GM23338 (cell line): ENCODE results near the gene RHBDD1. TPM values are rescaled to one million over a fixed set of nuclear protein-coding genes. Genes with fewer than 3 reads are reported as not detected.

Source experiments
- ATAC-seq: fragments of 200-7000 bp; cut with Tn5 transposase; 3 replicates; pipeline ENCODE4 v1.9.1; 2020
- DNase-seq: peaks from one replicate; pipeline ENCODE4 v3.0.0-alpha.2; 2015; ENCODE audit warnings: low spot score
- H2AFZ ChIP-seq: fragments of 200-600 bp; sonication (generic); 2 replicates; pipeline ENCODE4 v1.8.0; 2016; ENCODE audit warnings: antibody characterized with exemption, mild to moderate bottlenecking, moderate library complexity
- H3F3A ChIP-seq: fragments of 200-600 bp; sonication (generic); replicated peaks from 2 replicates; pipeline ENCODE4 v1.8.0; 2017; ENCODE audit warnings: antibody characterized with exemption, mixed run types, low read depth
- H3K27ac ChIP-seq: fragments of 200-600 bp; sonication (generic); 2 replicates; pipeline ENCODE4 v1.6.1; 2016; ENCODE audit warnings: low read depth
- H3K27me3 ChIP-seq: fragments of 200-600 bp; sonication (generic); 2 replicates; pipeline ENCODE4 v1.8.0; 2016; ENCODE audit warnings: mild to moderate bottlenecking, mixed run types, moderate library complexity; ENCODE audit not compliant: insufficient read depth
- H3K36me3 ChIP-seq: fragments of 200-600 bp; sonication (generic); 2 replicates; pipeline ENCODE4 v1.8.0; 2016; ENCODE audit warnings: mild to moderate bottlenecking; ENCODE audit not compliant: insufficient read depth
- H3K4me1 ChIP-seq: fragments of 200-600 bp; sonication (generic); 2 replicates; pipeline ENCODE4 v1.8.0; 2016; ENCODE audit warnings: mild to moderate bottlenecking, moderate library complexity; ENCODE audit not compliant: insufficient read depth
- H3K4me2 ChIP-seq: fragments of 200-600 bp; sonication (generic); 2 replicates; pipeline ENCODE4 v1.7.1; 2017; ENCODE audit warnings: mixed run types
- H3K4me3 ChIP-seq: fragments of 200-600 bp; sonication (generic); 2 replicates; pipeline ENCODE4 v1.6.1; 2016; ENCODE audit warnings: mixed run types
- H3K79me2 ChIP-seq: fragments of 200-600 bp; sonication (generic); replicated peaks from 2 replicates; pipeline ENCODE4 v1.8.0; 2017; ENCODE audit warnings: mild to moderate bottlenecking; ENCODE audit not compliant: insufficient read depth
- H3K9me2 ChIP-seq: fragments of 200-600 bp; sonication (generic); 2 replicates; pipeline ENCODE4 v1.8.0; 2017; ENCODE audit not compliant: insufficient read depth
- H4K20me1 ChIP-seq: fragments of 200-600 bp; sonication (generic); replicated peaks from 2 replicates; pipeline ENCODE4 v1.8.0; 2017; ENCODE audit warnings: mild to moderate bottlenecking; ENCODE audit not compliant: insufficient read depth
- H3K27ac Mint-ChIP-seq: 2 replicates; pipeline ENCODE4 v1.8.0; 2020; ENCODE audit warnings: inconsistent platforms, mild to moderate bottlenecking, moderate library complexity, mixed read lengths
- H3K27me3 Mint-ChIP-seq: 3 replicates; pipeline ENCODE4 v1.8.0; 2022; ENCODE audit warnings: low read depth, mild to moderate bottlenecking, moderate library complexity, mixed read lengths, inconsistent platforms; ENCODE audit not compliant: insufficient read depth, poor library complexity
- H3K36me3 Mint-ChIP-seq: 3 replicates; pipeline ENCODE4 v1.8.0; 2021; ENCODE audit warnings: low read depth, mild to moderate bottlenecking, inconsistent platforms, moderate library complexity, mixed read lengths
- H3K4me1 Mint-ChIP-seq: 3 replicates; pipeline ENCODE4 v1.8.0; 2020; ENCODE audit warnings: mild to moderate bottlenecking, inconsistent platforms, mixed read lengths
- H3K4me3 Mint-ChIP-seq: 3 replicates; pipeline ENCODE4 v1.8.0; 2021; ENCODE audit warnings: moderate library complexity, mild to moderate bottlenecking, inconsistent platforms, mixed read lengths
- H3K9me3 Mint-ChIP-seq: 3 replicates; pipeline ENCODE4 v1.8.0; 2020; ENCODE audit warnings: moderate library complexity, mild to moderate bottlenecking, inconsistent platforms, mixed read lengths
- CREB1 ChIP-seq: fragments of 250-450 bp; sonication (Bioruptor Pico); IDR thresholded peaks from 2 replicates; pipeline ENCODE4 v1.5.0; 2020; ENCODE audit warnings: low read depth, mild to moderate bottlenecking, moderate library complexity
- CTCF ChIP-seq, 2 experiments: fragments of 200-600 bp in 1 of 2; sonication (generic) in 1 of 2; conservative IDR thresholded peaks; 2 replicates each; pipeline versions ENCODE4 v1.5.1 to v1.6.1; 2016 to 2017; ENCODE audit warnings: antibody characterized with exemption in 2 of 2, low read depth in 2 of 2, mild to moderate bottlenecking in 2 of 2, moderate library complexity in 1 of 2
- ETS1 ChIP-seq: IDR thresholded peaks from 2 replicates; pipeline ENCODE4 v1.6.1; 2016; ENCODE audit warnings: antibody characterized with exemption
- EZH2 ChIP-seq: fragments of 200-600 bp; sonication (generic); IDR thresholded peaks from one replicate; pipeline ENCODE4 v1.8.0; 2017; ENCODE audit warnings: antibody characterized with exemption, mild to moderate bottlenecking, low read depth; ENCODE audit not compliant: unreplicated experiment
- EZH2phosphoT487 ChIP-seq: fragments of 200-600 bp; sonication (generic); IDR thresholded peaks from one replicate; pipeline ENCODE4 v1.8.1; 2018; ENCODE audit warnings: antibody characterized with exemption; ENCODE audit not compliant: unreplicated experiment
- JUNB ChIP-seq: IDR thresholded peaks from one replicate; pipeline ENCODE4 v1.6.1; 2016; ENCODE audit warnings: antibody characterized with exemption; ENCODE audit not compliant: unreplicated experiment
- NANOG ChIP-seq: IDR thresholded peaks from 2 replicates; pipeline ENCODE4 v1.6.1; 2016; ENCODE audit warnings: antibody characterized with exemption, borderline replicate concordance
- POLR2AphosphoS5 ChIP-seq: IDR thresholded peaks from 2 replicates; pipeline ENCODE4 v1.6.1; 2016; ENCODE audit warnings: antibody characterized with exemption, low read depth
- REST ChIP-seq: IDR thresholded peaks from one replicate; pipeline ENCODE4 v1.6.1; 2018; ENCODE audit warnings: antibody characterized with exemption; ENCODE audit not compliant: unreplicated experiment
- STAT1 ChIP-seq: IDR thresholded peaks from one replicate; pipeline ENCODE4 v1.6.1; 2016; ENCODE audit warnings: antibody characterized with exemption; ENCODE audit not compliant: unreplicated experiment
- ZNF114 ChIP-seq: fragments of 250-450 bp; sonication (Bioruptor Pico); IDR thresholded peaks from 2 replicates; pipeline ENCODE4 v1.5.0; 2020; ENCODE audit warnings: mild to moderate bottlenecking, moderate library complexity
- ZNF331 ChIP-seq: fragments of 250-450 bp; sonication (Bioruptor Pico); IDR thresholded peaks from 2 replicates; pipeline ENCODE4 v1.5.0; 2020; ENCODE audit warnings: low read depth, mild to moderate bottlenecking, moderate library complexity
- ZNF462 ChIP-seq: fragments of 250-450 bp; sonication (Bioruptor Pico); IDR thresholded peaks from 2 replicates; pipeline ENCODE4 v1.5.0; 2020; ENCODE audit warnings: mild to moderate bottlenecking, moderate library complexity
- polyA plus RNA-seq: library from polyadenylated mRNA; unstranded; fragments of >200 nt; fragmentation: Nextera tagmentation; extraction: Ambion mirVana; gene quantifications from 2 replicates; pipeline ENCODE4 v1.2.1, GENCODE V29; 2016
- total RNA-seq: library from RNA; depleted of rRNA; stranded (reverse); fragments of >200 nt; shearing (Covaris generic); gene quantifications from 2 replicates; pipeline ENCODE4 v1.2.3, GENCODE V29; 2014

RHBDD1 gene
- total and polyA plus RNA-seq, 2 experiments from 2014 or later, result 7.3 to 13.0 TPM

GRCh38 chr2:227013881-227014280 lies 178.0 kb downstream of the RHBDD1 start:
- no peak overlapping the region for H3K27ac Mint-ChIP-seq

More at GRCh38 chr2:227013881-227014280, 178.0 kb downstream of the RHBDD1 start:
- no peaks in the 10 kb centered on the region for H4K20me1 ChIP-seq
- ATAC-seq (no peak), DNase-seq (no peak)
- H3K4me1 Mint-ChIP-seq, result no peaks in the 10 kb centered on the region
- no peak overlapping the region for H3K4me3 ChIP-seq
- no peaks in the 10 kb centered on the region for H3K36me3 ChIP-seq
- H2AFZ ChIP-seq, result no peak overlapping the region
- no peaks in the 10 kb centered on the region for H3F3A ChIP-seq
- no peaks in the 10 kb centered on the region for H3K36me3 Mint-ChIP-seq
- H3K9me2 ChIP-seq, result no peaks in the 10 kb centered on the region
- no peak overlapping the region for H3K27ac ChIP-seq
- H3K27me3 ChIP-seq, result no peaks in the 10 kb centered on the region
- TF ChIP-seq ZNF114 (CRISPR knock-in tag), result no peak
- TF ChIP-seq ZNF331 (CRISPR knock-in tag), result no peak
- no peak for TF ChIP-seq ETS1
- TF ChIP-seq EZH2phosphoT487, result no peak
- TF ChIP-seq CREB1 (CRISPR knock-in tag), result no peak
- no peak for TF ChIP-seq POLR2AphosphoS5
- TF ChIP-seq EZH2, result no peak
- TF ChIP-seq ZNF462 (CRISPR knock-in tag), result no peak
- TF ChIP-seq STAT1, result no peak
- TF ChIP-seq REST, result no peak
- no peak for TF ChIP-seq JUNB
- TF ChIP-seq CTCF (conservative IDR thresholded peaks at IDR 0.05; ENCODE audit: low read depth in 2 of 2), result no peak
- TF ChIP-seq NANOG, result no peak
- H3K9me3 Mint-ChIP-seq, result no peaks in the 10 kb centered on the region
- no peak overlapping the region for H3K4me3 Mint-ChIP-seq
- no peak overlapping the region for H3K4me2 ChIP-seq
- no peaks in the 10 kb centered on the region for H3K4me1 ChIP-seq
- no peaks in the 10 kb centered on the region for H3K79me2 ChIP-seq
- peaks cover 2% of the 10 kb centered on the region for H3K27me3 Mint-ChIP-seq
